RWPE1 (cell line): ENCODE results near the gene BTN2A1.

Experiments
- CTCF ChIA-PET: fragments of 350-600 bp; sonication (Branson Sonifier 250); formaldehyde crosslinking; extraction: SDS; loops from one replicate; lab custom pipeline; 2021; lab: Yijun Ruan, JAX
- POLR2A ChIA-PET: fragments of 400-600 bp; formaldehyde crosslinking; extraction: SDS; loops from one replicate; lab custom pipeline; 2020; ENCODE audit warnings: antibody characterized with exemption; ENCODE audit not compliant: low non-redundant PET; lab: Yijun Ruan, JAX
- DNase-seq: peaks from one replicate; pipeline ENCODE4 v3.0.0; 2012; ENCODE audit warnings: low spot score
- H3K27ac ChIP-seq: fragments of 450-650 bp; 2 replicates; pipeline ENCODE4 v1.5.1; 2017
- CTCF ChIP-seq: fragments of 450-650 bp; conservative IDR thresholded peaks from 2 replicates; pipeline ENCODE4 v1.5.1; 2017; ENCODE audit warnings: low read depth, mild to moderate bottlenecking

Gene BTN2A1

DNA sequence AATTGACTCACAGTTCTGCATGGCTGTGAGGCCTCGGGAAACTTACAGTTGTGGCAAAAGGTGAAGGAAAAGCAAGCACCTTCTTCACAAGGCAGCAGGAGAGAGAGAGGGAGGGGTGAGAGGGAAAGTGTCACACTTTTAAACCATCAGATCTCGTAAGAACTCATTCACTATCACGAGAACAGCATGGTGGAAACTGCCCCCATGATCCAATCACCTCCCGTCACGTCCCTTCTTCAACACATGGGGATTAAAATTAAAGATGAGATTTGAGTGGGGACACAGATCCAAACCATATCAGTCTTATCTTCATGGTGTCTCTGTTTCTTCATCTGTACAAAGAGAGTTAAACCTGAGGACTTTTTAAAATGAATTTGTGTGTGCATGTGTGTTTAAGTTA is 28.6 kb downstream of the BTN2A1 start:
- CTCF ChIA-PET, result no interaction called here
- no peak for TF ChIP-seq CTCF
- POLR2A ChIA-PET, result no interaction called here
- DNase-seq, result no peak
- no peak overlapping the region for H3K27ac ChIP-seq

DNA sequence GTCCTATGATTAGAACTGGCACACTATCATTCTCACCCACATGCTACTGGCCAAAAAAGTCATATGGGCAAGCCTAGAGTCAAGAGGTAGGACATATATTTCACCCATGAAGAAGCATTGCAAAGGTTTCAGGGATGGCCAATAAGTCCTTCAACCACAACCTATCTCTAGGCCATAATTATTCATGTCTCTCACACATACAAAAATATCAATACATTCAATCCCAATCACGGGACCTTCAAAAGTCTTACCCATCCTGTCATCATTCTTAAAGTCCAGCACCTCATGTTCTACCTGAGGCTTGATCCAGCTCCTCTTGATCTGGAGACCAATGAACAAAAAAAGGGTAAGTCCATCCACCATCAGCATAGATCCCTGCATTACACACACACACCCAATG is 29.7 kb downstream of the BTN2A1 start:
- ChIA-PET CTCF (no interaction called here), POLR2A (no interaction called here)
- H3K27ac ChIP-seq, result no peak overlapping the region
- no peak for DNase-seq
- no peak for TF ChIP-seq CTCF

- no peak overlapping the region for H3K27ac ChIP-seq
- POLR2A ChIA-PET, result no interaction called here
- no peak for TF ChIP-seq CTCF
- CTCF ChIA-PET, result interaction anchor here (0.5 to 0.7 kb wide), 2 partner anchors 33 to 148 kb away, joined by 3 read pairs; no protein-coding TSS in a partner anchor
- no peak for DNase-seq
Measured at GRCh38 chr6:26489996-26490964, 32.5 kb downstream of the BTN2A1 start.

DNA sequence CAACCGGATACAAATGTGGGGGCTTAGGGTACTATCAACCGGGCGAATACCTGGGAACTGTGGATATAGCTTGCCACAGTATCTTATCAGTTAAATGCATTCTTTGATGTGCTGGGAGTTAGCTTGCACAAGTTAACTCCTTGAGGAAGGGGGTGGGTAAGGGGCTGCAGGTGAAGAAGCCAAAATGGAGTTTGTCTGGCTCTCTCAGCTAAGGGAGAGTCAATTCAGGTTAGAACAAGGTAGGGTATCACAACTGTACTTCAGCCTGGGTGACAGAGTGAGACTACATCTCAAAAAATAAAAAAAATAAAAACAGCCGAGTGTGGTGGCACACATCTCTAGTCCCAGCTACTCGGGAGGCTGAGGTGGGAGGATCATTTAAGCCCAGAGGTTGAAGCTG is 33.8 kb downstream of the BTN2A1 start:
- CTCF ChIA-PET, result no interaction called here
- no peak overlapping the region for H3K27ac ChIP-seq
- no peak for DNase-seq
- TF ChIP-seq CTCF, result no peak
- POLR2A ChIA-PET, result no interaction called here

DNA sequence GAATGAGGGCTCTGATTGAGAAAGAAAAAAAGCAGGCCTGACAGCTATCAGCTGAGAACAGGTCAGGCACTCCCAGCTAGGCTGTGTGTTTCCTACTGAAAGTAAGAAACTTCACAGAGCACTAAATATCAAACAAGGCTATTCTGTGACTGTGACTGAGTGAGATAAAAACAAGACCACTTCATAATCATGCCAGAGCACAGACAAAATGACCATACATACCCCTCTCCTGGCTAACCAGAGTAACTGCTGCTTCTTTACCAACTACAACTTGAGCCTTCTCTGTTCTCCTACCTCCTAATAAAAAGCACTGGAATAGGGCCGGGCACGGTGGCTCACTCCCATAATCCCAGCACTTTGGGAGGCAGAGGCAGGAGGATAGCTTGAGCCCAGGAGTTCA is 35.5 kb downstream of the BTN2A1 start:
- no peak for TF ChIP-seq CTCF
- ChIA-PET CTCF (no interaction called here), POLR2A (no interaction called here)

DNA sequence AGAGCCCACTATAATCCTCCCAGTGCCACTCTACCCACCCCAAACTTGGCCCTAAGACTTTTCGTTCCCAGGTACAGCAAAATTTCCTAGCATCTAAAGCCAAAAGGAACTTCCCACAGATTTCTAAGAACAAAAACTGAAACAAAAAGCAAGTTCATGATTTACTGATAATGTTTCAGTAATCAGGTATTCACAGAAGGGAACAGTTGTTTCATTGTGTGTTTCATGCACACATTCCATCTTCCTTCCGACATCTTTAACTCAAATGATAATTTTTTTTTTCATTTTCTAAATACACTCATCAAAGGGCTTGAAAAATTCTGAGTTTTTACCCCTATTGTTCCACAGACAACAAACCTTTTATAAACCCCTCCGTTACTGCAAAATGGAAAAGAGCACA is 36.4 kb downstream of the BTN2A1 start:
- no peak for DNase-seq
- POLR2A ChIA-PET, result no interaction called here
- no peak overlapping the region for H3K27ac ChIP-seq
- CTCF ChIA-PET, result no interaction called here
- no peak for TF ChIP-seq CTCF

More for the DNA sequence above, 35.5 kb downstream of the BTN2A1 start:
- H3K27ac ChIP-seq, result no peak overlapping the region
- no peak for DNase-seq
